Neural cell (in vitro differentiated cells): ENCODE data around the gene PWWP2A.

Source experiments
- EP300 ChIP-seq: fragments of 450-650 bp; conservative IDR thresholded peaks from 2 replicates; pipeline ENCODE4 v1.6.1; 2014; ENCODE audit warnings: antibody characterized with exemption, mild to moderate bottlenecking, moderate library complexity; ENCODE audit not compliant: poor library complexity, severe bottlenecking
- EZH2 ChIP-seq: fragments of 200-600, 300-800 bp; shearing (Covaris generic), sonication (generic); IDR thresholded peaks from 2 replicates; pipeline ENCODE4 v1.6.1; 2014; ENCODE audit warnings: antibody characterized with exemption, low read length, borderline replicate concordance, mild to moderate bottlenecking; ENCODE audit not compliant: insufficient read depth, poor library complexity, severe bottlenecking
- MXI1 ChIP-seq: fragments of 450-650 bp; conservative IDR thresholded peaks from 2 replicates; pipeline ENCODE4 v1.6.1; 2014; ENCODE audit warnings: antibody characterized with exemption, mild to moderate bottlenecking; ENCODE audit not compliant: poor library complexity, severe bottlenecking
- POLR2AphosphoS5 ChIP-seq: IDR thresholded peaks from 2 replicates; pipeline ENCODE4 v1.6.1; 2012
- RAD21 ChIP-seq: fragments of 450-650 bp; conservative IDR thresholded peaks from 2 replicates; pipeline ENCODE4 v1.6.1; 2014; ENCODE audit warnings: antibody characterized with exemption, mild to moderate bottlenecking, moderate library complexity
- SMC3 ChIP-seq: fragments of 450-650 bp; conservative IDR thresholded peaks from 2 replicates; pipeline ENCODE4 v1.6.1; 2014; ENCODE audit warnings: antibody characterized with exemption, mild to moderate bottlenecking, moderate library complexity; ENCODE audit not compliant: poor library complexity
- TAF1 ChIP-seq: IDR thresholded peaks from 2 replicates; pipeline ENCODE4 v1.6.1; 2012; ENCODE audit warnings: low read depth
- TF ChIP-seq, protein P1 (sequence below): fragments of 450-650 bp; IDR thresholded peaks from 2 replicates; pipeline ENCODE4 v1.5.1; 2014; ENCODE audit warnings: antibody characterized with exemption, mild to moderate bottlenecking, moderate library complexity; ENCODE audit not compliant: poor library complexity, severe bottlenecking
- TF ChIP-seq, protein P2 (sequence below): IDR thresholded peaks from 2 replicates; pipeline ENCODE4 v1.6.1; 2012; ENCODE audit warnings: borderline replicate concordance

DNA sequence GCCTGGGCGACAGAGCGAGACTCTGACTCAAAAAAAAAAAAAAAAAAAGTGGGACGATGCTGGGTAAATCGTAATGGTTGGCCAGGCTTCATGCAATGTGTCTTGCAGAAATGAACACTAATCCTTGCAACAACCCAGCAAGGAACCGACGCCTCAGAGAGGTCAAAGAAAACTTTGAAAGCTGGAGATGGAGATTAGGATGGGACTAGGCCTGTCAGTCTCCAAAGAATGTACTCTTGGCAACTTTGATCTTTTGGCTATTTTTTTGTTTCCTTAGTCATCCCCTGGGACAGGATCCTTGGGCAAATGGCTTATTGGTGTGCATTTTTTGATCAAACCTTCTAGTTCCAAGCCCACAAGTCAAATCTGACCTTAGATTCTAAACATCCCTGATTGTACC, 10.6 kb upstream of the PWWP2A start:
- TF ChIP-seq, protein P1, sequence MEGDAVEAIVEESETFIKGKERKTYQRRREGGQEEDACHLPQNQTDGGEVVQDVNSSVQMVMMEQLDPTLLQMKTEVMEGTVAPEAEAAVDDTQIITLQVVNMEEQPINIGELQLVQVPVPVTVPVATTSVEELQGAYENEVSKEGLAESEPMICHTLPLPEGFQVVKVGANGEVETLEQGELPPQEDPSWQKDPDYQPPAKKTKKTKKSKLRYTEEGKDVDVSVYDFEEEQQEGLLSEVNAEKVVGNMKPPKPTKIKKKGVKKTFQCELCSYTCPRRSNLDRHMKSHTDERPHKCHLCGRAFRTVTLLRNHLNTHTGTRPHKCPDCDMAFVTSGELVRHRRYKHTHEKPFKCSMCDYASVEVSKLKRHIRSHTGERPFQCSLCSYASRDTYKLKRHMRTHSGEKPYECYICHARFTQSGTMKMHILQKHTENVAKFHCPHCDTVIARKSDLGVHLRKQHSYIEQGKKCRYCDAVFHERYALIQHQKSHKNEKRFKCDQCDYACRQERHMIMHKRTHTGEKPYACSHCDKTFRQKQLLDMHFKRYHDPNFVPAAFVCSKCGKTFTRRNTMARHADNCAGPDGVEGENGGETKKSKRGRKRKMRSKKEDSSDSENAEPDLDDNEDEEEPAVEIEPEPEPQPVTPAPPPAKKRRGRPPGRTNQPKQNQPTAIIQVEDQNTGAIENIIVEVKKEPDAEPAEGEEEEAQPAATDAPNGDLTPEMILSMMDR, result no peak
- TF ChIP-seq EZH2 (no peak), POLR2AphosphoS5 (no peak), EP300 (no peak), TAF1 (no peak), MXI1 (no peak), RAD21 (no peak), SMC3 (no peak)
- TF ChIP-seq, protein P2, sequence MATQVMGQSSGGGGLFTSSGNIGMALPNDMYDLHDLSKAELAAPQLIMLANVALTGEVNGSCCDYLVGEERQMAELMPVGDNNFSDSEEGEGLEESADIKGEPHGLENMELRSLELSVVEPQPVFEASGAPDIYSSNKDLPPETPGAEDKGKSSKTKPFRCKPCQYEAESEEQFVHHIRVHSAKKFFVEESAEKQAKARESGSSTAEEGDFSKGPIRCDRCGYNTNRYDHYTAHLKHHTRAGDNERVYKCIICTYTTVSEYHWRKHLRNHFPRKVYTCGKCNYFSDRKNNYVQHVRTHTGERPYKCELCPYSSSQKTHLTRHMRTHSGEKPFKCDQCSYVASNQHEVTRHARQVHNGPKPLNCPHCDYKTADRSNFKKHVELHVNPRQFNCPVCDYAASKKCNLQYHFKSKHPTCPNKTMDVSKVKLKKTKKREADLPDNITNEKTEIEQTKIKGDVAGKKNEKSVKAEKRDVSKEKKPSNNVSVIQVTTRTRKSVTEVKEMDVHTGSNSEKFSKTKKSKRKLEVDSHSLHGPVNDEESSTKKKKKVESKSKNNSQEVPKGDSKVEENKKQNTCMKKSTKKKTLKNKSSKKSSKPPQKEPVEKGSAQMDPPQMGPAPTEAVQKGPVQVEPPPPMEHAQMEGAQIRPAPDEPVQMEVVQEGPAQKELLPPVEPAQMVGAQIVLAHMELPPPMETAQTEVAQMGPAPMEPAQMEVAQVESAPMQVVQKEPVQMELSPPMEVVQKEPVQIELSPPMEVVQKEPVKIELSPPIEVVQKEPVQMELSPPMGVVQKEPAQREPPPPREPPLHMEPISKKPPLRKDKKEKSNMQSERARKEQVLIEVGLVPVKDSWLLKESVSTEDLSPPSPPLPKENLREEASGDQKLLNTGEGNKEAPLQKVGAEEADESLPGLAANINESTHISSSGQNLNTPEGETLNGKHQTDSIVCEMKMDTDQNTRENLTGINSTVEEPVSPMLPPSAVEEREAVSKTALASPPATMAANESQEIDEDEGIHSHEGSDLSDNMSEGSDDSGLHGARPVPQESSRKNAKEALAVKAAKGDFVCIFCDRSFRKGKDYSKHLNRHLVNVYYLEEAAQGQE, result no peak
